Liver (tissue), 9 donors: Measurements from ENCODE around the gene PDLIM4. TPM values are rescaled to one million over a fixed set of nuclear protein-coding genes. Genes with fewer than 3 reads are reported as not detected.

Experiments used
- DNase-seq: peaks from one replicate; pipeline ENCODE4 v3.0.0-alpha.2; 2017; ENCODE audit warnings: low spot score
- H3K27ac ChIP-seq, 2 donors: one replicate each; pipeline ENCODE4 v1.7.0; 2013; ENCODE audit warnings: inconsistent platforms in 2 of 2, low read length in 2 of 2, control low read depth in 1 of 2, low read depth in 1 of 2, mild to moderate bottlenecking in 1 of 2
- H3K27me3 ChIP-seq, 4 donors: one replicate each; pipeline versions ENCODE4 v1.6.1 to v1.7.0; 2013; ENCODE audit warnings: low read length in 3 of 4, inconsistent platforms in 1 of 4, mild to moderate bottlenecking in 1 of 4, moderate library complexity in 1 of 4; ENCODE audit not compliant: control insufficient read depth in 4 of 4, insufficient read depth in 4 of 4
- H3K36me3 ChIP-seq, 4 donors: one replicate each; pipeline versions ENCODE4 v1.6.1 to v1.7.0; 2013; ENCODE audit warnings: low read length in 3 of 4, mild to moderate bottlenecking in 3 of 4, low read depth in 1 of 4, moderate library complexity in 1 of 4; ENCODE audit not compliant: control insufficient read depth in 4 of 4, insufficient read depth in 3 of 4
- H3K4me1 ChIP-seq, 4 donors: one replicate each; pipeline versions ENCODE4 v1.6.1 to v1.7.0; 2013; ENCODE audit warnings: low read length in 3 of 4, mild to moderate bottlenecking in 3 of 4, moderate library complexity in 1 of 4; ENCODE audit not compliant: control insufficient read depth in 4 of 4, insufficient read depth in 4 of 4
- H3K4me3 ChIP-seq, 3 donors: one replicate each; pipeline versions ENCODE4 v1.6.1 to v1.7.0; 2013; ENCODE audit warnings: low read length in 3 of 3, control low read depth in 1 of 3, low read depth in 1 of 3, mild to moderate bottlenecking in 1 of 3
- H3K9ac ChIP-seq, 2 donors: one replicate each; pipeline ENCODE4 v1.7.0; 2013; ENCODE audit warnings: low read length in 2 of 2, mild to moderate bottlenecking in 2 of 2, moderate library complexity in 2 of 2, control low read depth in 1 of 2, low read depth in 1 of 2
- H3K9me3 ChIP-seq, 4 donors: one replicate each; pipeline versions ENCODE4 v1.6.1 to v1.7.0; 2013; ENCODE audit warnings: low read length in 3 of 4; ENCODE audit not compliant: control insufficient read depth in 4 of 4
- EGR1 ChIP-seq, 2 donors: IDR thresholded peaks; 2 replicates each; pipeline ENCODE4 v1.6.1; 2016 to 2018; ENCODE audit warnings: antibody characterized with exemption in 2 of 2, low read depth in 2 of 2
- FOXA1 ChIP-seq: IDR thresholded peaks from 2 replicates; pipeline ENCODE4 v1.6.1; 2016; ENCODE audit warnings: antibody characterized with exemption
- GABPA ChIP-seq, 2 donors: IDR thresholded peaks in 1 of 2; conservative IDR thresholded peaks in 1 of 2; 2 replicates each; pipeline ENCODE4 v1.6.1; 2016; ENCODE audit warnings: antibody characterized with exemption in 2 of 2, mild to moderate bottlenecking in 1 of 2, moderate library complexity in 1 of 2
- HNF4G ChIP-seq: IDR thresholded peaks from 2 replicates; pipeline ENCODE4 v1.6.1; 2016; ENCODE audit warnings: antibody characterized with exemption
- JUND ChIP-seq, 2 donors: IDR thresholded peaks; 2 replicates each; pipeline ENCODE4 v1.6.1; 2016; ENCODE audit warnings: antibody characterized with exemption in 2 of 2
- NR2F2 ChIP-seq: IDR thresholded peaks from 2 replicates; pipeline ENCODE4 v1.6.1; 2016; ENCODE audit warnings: antibody characterized with exemption
- RAD21 ChIP-seq, 2 donors: IDR thresholded peaks; 2 replicates each; pipeline ENCODE4 v1.6.1; 2016; ENCODE audit warnings: antibody characterized with exemption in 2 of 2, mild to moderate bottlenecking in 2 of 2
- RXRA ChIP-seq, 2 donors: IDR thresholded peaks; 2 replicates each; pipeline ENCODE4 v1.6.1; 2017 to 2018; ENCODE audit warnings: antibody characterized with exemption in 2 of 2, mild to moderate bottlenecking in 1 of 2
- TAF1 ChIP-seq: conservative IDR thresholded peaks from 2 replicates; pipeline ENCODE4 v1.6.1; 2016; ENCODE audit warnings: antibody characterized with exemption, mild to moderate bottlenecking
- YY1 ChIP-seq: IDR thresholded peaks from 2 replicates; pipeline ENCODE4 v1.6.1; 2016; ENCODE audit warnings: antibody characterized with exemption, mild to moderate bottlenecking
- ZBTB33 ChIP-seq: IDR thresholded peaks from 2 replicates; pipeline ENCODE4 v1.6.1; 2016; ENCODE audit warnings: antibody characterized with exemption
- WGBS: extraction: QIAGEN DNeasy Blood & Tissue Kit; methylation state at CpG from one replicate; pipeline ENCODE4 v1.1.7; 2013; 5-methylcytosine and 5-hydroxymethylcytosine counted together
- polyA plus RNA-seq, 2 donors: library from polyadenylated mRNA; stranded (reverse) in 1 of 2; unstranded in 1 of 2; fragments of 200-250 nt in 1 of 2; fragments of >200 nt in 1 of 2; fragmentation: Nextera tagmentation in 1 of 2; extraction: Ambion mirVana in 1 of 2; gene quantifications; one replicate each; pipeline versions ENCODE4 v1.2.1 to v1.2.3, GENCODE V29; 2013 to 2015
- total RNA-seq, 2 donors: library from RNA; depleted of rRNA; stranded (reverse); fragments of >200 nt; gene quantifications; one replicate each; pipeline ENCODE4 v1.2.3, GENCODE V29; 2014
- TF ChIP-seq, protein P1 (sequence below): fragments of 150-350 bp; IDR thresholded peaks from 2 replicates; pipeline ENCODE4 v1.5.1; 2017; ENCODE audit warnings: improper control_type of control experiment, low read depth, low read length; ENCODE audit not compliant: missing input control
- TF ChIP-seq, protein P2 (sequence below): IDR thresholded peaks from 2 replicates; pipeline ENCODE4 v1.6.1; 2016; ENCODE audit warnings: antibody characterized with exemption
- TF ChIP-seq, protein P3 (sequence below): IDR thresholded peaks from 2 replicates; pipeline ENCODE4 v1.6.1; 2016; ENCODE audit warnings: antibody characterized with exemption
- donor health status: healthy.
- donor health status: healthy.
- donor health status: healthy.
- donor health status: healthy.
- donor health status: healthy.

Gene PDLIM4
- total and polyA plus RNA-seq, 4 donors = 0.25 to 0.93 (median 0.65) TPM

DNA sequence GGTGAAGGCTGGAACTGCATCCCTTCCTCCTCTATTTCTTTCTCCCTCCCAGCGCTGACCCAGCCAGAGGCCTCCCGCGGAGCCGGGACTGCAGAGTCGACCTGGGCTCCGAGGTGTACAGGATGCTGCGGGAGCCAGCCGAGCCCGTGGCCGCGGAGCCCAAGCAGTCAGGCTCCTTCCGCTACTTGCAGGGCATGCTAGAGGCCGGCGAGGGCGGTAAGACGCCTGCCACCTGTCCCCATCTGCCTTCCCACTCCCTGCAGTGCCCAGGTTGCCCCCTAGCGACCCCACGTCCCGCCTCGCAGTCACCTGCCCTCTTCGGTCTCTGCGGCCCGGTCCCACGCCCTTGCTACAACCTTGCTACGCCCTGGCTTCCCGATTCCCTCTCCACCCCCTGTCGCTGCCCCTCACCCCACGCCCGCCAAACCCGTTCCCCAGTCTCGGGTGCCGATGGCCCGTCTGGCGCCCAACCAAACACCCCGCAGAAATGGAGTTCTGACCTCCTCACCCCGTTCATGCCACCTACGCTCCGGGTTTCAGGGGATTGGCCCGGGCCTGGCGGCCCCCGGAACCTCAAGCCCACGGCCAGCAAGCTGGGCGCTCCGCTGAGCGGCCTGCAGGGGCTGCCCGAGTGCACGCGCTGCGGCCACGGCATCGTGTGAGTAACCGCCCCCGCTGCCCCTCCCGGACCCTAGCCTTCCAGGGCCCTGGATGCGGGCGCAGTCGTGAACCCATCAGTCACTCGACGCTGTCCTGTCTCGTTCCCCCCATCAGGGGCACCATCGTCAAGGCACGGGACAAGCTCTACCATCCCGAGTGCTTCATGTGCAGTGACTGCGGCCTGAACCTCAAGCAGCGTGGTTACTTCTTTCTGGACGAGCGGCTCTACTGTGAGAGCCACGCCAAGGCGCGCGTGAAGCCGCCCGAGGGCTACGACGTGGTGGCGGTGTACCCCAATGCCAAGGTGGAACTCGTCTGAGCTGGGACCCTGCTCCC, 14.1 kb downstream of the PDLIM4 start:
- Histone ChIP-seq H3K27me3 (no peaks in the 10 kb centered on the region), H3K4me1 (peaks cover 0 to 11% (median 0%) of the 10 kb centered on the region in 4 donors), H3K9me3 (no peaks in the 10 kb centered on the region), H3K27ac (no peak overlapping the region), H3K36me3 (no peaks in the 10 kb centered on the region), H3K4me3 (no peak overlapping the region), H3K9ac (no peak overlapping the region)
- peak; percentile 34 for DNase-seq
- WGBS = 74% methylated on average over 77 of the region's 77 CpGs
- no peak for TF ChIP-seq NR2F2

DNA sequence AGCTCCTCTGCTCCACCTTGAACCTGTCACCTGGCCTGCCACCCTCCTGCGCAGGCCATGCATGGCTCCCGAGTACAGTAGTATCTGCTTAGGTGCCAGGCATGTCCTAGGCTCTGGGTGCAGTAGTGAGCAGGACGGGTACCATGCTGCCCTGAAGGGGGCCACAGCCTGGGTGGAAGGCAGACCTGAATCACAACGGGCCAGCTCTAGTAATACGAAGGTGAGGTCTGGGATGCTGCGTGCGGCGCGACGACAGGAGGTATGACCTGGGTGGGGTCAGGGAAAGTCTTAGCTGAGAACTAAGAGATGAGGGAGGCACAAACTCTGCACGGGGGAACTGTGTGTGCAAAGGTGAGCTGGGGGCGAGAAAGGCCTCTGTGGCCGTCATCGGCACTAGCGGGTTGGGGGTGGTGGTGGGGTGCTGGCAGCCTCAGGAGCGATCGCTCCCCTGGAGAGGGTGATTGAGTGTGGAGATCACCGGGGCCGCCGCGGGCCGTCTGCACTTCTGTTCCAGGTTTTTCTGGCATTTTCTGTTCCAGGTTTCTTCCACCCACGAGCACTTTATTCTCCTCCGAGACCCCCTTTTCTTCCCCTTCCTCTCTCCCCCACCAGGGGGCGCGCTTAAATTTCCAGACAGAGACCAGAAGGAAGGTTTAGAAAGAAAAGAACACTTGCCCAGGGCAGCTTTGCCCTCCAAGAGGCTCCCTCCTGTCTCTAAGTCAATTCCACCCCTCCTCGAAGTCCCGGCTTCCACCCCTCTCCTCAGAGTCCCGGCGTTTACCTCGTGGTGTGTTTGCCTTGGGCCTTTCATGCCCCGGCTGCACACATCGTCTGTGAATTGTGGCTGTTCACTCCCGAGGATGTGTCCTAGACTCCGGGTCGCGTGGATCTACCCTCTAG, 15.1 kb downstream of the PDLIM4 start:
- WGBS = 50% methylated on average over 37 of the region's 37 CpGs
- Histone ChIP-seq H3K9ac (peak overlapping the region; percentile 44 to 58), H3K27me3 (no peaks in the 10 kb centered on the region), H3K4me3 (peak overlapping the region; percentile 20 to 54 (median 29)), H3K36me3 (no peaks in the 10 kb centered on the region), H3K4me1 (peaks cover 0 to 11% (median 0%) of the 10 kb centered on the region in 4 donors), H3K9me3 (no peaks in the 10 kb centered on the region), H3K27ac (no peak overlapping the region)
- TF ChIP-seq ZBTB33 (no peak), HNF4G (no peak), RAD21 (IDR thresholded peaks at IDR 0.05) (peak; percentile 74 to 78), JUND (IDR thresholded peaks at IDR 0.05) (no peak), YY1 (no peak)
- TF ChIP-seq, protein P1, sequence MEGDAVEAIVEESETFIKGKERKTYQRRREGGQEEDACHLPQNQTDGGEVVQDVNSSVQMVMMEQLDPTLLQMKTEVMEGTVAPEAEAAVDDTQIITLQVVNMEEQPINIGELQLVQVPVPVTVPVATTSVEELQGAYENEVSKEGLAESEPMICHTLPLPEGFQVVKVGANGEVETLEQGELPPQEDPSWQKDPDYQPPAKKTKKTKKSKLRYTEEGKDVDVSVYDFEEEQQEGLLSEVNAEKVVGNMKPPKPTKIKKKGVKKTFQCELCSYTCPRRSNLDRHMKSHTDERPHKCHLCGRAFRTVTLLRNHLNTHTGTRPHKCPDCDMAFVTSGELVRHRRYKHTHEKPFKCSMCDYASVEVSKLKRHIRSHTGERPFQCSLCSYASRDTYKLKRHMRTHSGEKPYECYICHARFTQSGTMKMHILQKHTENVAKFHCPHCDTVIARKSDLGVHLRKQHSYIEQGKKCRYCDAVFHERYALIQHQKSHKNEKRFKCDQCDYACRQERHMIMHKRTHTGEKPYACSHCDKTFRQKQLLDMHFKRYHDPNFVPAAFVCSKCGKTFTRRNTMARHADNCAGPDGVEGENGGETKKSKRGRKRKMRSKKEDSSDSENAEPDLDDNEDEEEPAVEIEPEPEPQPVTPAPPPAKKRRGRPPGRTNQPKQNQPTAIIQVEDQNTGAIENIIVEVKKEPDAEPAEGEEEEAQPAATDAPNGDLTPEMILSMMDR = peak; percentile 72
- TF ChIP-seq, protein P2, sequence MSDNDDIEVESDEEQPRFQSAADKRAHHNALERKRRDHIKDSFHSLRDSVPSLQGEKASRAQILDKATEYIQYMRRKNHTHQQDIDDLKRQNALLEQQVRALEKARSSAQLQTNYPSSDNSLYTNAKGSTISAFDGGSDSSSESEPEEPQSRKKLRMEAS = no peak
- DNase-seq = peak; percentile 86

- Histone ChIP-seq H3K36me3 (no peaks in the 10 kb centered on the region), H3K9ac (no peak overlapping the region), H3K27me3 (no peaks in the 10 kb centered on the region), H3K4me3 (no peak overlapping the region), H3K27ac (no peak overlapping the region), H3K4me1 (peaks cover 0 to 16% (median 0%) of the 10 kb centered on the region in 4 donors), H3K9me3 (no peaks in the 10 kb centered on the region)
- WGBS = 63% methylated on average over 2 of the region's 2 CpGs
- no peak for DNase-seq
- TF ChIP-seq TAF1 (no peak), HNF4G (no peak), RXRA (IDR thresholded peaks at IDR 0.05) (no peak), GABPA (IDR thresholded peaks at IDR 0.05 in 1 of 2, conservative IDR thresholded peaks at IDR 0.05 in 1 of 2) (no peak), FOXA1 (no peak), NR2F2 (no peak), EGR1 (IDR thresholded peaks at IDR 0.05; ENCODE audit: low read depth in 2 of 2) (no peak)
- TF ChIP-seq, protein P2 = no peak
- TF ChIP-seq, protein P3, sequence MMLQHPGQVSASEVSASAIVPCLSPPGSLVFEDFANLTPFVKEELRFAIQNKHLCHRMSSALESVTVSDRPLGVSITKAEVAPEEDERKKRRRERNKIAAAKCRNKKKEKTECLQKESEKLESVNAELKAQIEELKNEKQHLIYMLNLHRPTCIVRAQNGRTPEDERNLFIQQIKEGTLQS = no peak
- TF ChIP-seq, protein P1 = no peak
Observed at GRCh38 chr5:132273631-132274030, 16.1 kb downstream of the PDLIM4 start.
